ENCODE data around the gene ZNF747.

DNA sequence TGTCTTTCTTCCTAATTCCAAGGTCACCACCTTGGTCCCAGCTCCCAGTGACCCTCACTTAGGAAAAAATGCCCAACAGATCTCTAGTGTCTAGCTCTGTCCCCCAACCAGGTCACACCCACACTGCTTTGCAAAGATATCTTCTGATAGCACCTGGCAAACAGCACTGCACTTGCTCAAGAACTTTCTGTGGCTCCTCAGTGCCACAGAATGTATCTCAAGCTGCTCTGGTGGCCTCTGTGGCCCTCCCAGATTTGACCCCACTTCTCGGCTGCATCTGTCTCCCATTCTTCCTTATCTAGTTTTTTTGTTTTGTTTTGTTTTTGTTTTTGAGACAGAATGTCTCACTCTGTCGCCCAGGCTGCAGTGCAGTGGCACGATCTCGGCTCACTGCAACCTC lies 31.9 kb upstream of the ZNF747 start:
- TF ChIP-seq, protein P1, sequence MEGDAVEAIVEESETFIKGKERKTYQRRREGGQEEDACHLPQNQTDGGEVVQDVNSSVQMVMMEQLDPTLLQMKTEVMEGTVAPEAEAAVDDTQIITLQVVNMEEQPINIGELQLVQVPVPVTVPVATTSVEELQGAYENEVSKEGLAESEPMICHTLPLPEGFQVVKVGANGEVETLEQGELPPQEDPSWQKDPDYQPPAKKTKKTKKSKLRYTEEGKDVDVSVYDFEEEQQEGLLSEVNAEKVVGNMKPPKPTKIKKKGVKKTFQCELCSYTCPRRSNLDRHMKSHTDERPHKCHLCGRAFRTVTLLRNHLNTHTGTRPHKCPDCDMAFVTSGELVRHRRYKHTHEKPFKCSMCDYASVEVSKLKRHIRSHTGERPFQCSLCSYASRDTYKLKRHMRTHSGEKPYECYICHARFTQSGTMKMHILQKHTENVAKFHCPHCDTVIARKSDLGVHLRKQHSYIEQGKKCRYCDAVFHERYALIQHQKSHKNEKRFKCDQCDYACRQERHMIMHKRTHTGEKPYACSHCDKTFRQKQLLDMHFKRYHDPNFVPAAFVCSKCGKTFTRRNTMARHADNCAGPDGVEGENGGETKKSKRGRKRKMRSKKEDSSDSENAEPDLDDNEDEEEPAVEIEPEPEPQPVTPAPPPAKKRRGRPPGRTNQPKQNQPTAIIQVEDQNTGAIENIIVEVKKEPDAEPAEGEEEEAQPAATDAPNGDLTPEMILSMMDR (IDR thresholded peaks at IDR 0.05): no peak
- no peak for TF ChIP-seq ZFX (IDR thresholded peaks at IDR 0.05; ENCODE audit: borderline replicate concordance)
